Stomach (tissue), 4 donors: Measurements from ENCODE around the gene SIGLEC10.

Experiments used
- CTCF ChIP-seq, 7 experiments: fragments of 450-650 bp in 4 of 7; fragments of 200-600 bp in 3 of 7; sonication (generic) in 3 of 7; IDR thresholded peaks; one replicate each; pipeline ENCODE4 v1.5.1; 2016 to 2019; ENCODE audit warnings: antibody characterized with exemption in 7 of 7, control low read depth in 2 of 7, mild to moderate bottlenecking in 1 of 7
- POLR2A ChIP-seq, 4 donors: fragments of 450-650 bp; IDR thresholded peaks; one replicate each; pipeline ENCODE4 v1.6.1; 2016; ENCODE audit warnings: antibody characterized with exemption in 4 of 4, control low read depth in 2 of 4, mild to moderate bottlenecking in 1 of 4, moderate library complexity in 1 of 4

GRCh38 chr19:51366389-51367254 is 50.8 kb downstream of the SIGLEC10 start:
- no peak for TF ChIP-seq CTCF (IDR thresholded peaks at IDR 0.05)
- peak in 1 of 4 donors; percentile 83 for TF ChIP-seq POLR2A (IDR thresholded peaks at IDR 0.05)
